ENCODE measurements around the gene LCN9. TPM values are rescaled to one million over a fixed set of nuclear protein-coding genes. Genes with fewer than 3 reads are reported as not detected.

The LCN9 gene
- total RNA-seq, 1 experiment from 2014 or later, result 0.52 TPM

DNA sequence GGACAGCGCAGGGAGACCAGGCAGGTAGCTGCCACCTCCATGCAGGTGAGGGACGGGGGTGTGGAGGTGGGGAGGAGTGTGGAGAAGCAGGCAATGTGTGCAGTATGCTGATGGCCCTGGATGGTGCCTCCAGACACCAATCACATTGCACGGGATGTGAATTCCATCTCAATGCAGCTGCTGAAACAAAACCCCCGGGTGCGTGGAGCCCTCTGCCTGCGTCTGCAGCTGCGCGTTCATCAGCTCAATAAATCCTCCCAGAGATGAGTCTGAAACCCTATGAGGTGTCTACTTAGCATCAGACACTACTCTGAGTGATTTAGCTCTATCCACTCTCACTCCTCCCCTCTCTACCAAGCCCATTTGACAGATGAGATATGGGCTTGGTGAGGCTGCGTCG is 25.9 kb downstream of the LCN9 start:
- Histone ChIP-seq H3K79me2 (ENCODE audit: insufficient read depth, low read length) (no peaks in the 10 kb centered on the region), H2BK15ac (ENCODE audit: low read depth, low read length) (no peak overlapping the region), H3T11ph (ENCODE audit: low read length) (no peak overlapping the region), H3K79me1 (ENCODE audit: insufficient read depth, low read depth, low read length, poor library complexity, severe bottlenecking) (no peaks in the 10 kb centered on the region), H2BK5ac (ENCODE audit: insufficient read length, low read length) (no peak overlapping the region), H3K14ac (ENCODE audit: insufficient read depth, low read length) (peak overlapping the region; percentile 17; the same call in 1 of the 2 replicates), H3K18ac (ENCODE audit: insufficient read length, low read depth, low read length) (no peak overlapping the region), H3K4me2 (ENCODE audit: insufficient read depth, insufficient read length, low read length) (no peak overlapping the region), H3K4ac (ENCODE audit: low read depth, low read length) (no peak overlapping the region), H3K4me1 (ENCODE audit: insufficient read depth, low read length) (no peaks in the 10 kb centered on the region), H3K56ac (ENCODE audit: insufficient read length, low read depth, low read length) (no peak overlapping the region), H3K9ac (ENCODE audit: extremely low read depth, insufficient read length, low read length) (no peak overlapping the region), H2AK5ac (ENCODE audit: insufficient read length, low read length) (no peak overlapping the region), H3K23me2 (ENCODE audit: insufficient read length, low read depth, low read length, poor library complexity, severe bottlenecking) (no peaks in the 10 kb centered on the region), H3K23ac (ENCODE audit: insufficient read length, low read depth, low read length) (no peak overlapping the region), H4K91ac (ENCODE audit: insufficient read length, low read depth, low read length) (no peak overlapping the region), H2BK12ac (ENCODE audit: insufficient read length, low read depth, low read length) (no peak overlapping the region), H4K20me1 (ENCODE audit: control insufficient read depth, insufficient read depth, insufficient read length) (no peaks in the 10 kb centered on the region), H2AFZ (ENCODE audit: low read length) (no peak overlapping the region), H4K5ac (ENCODE audit: insufficient read length, low read depth, low read length) (no peak overlapping the region), H3K27ac (ENCODE audit: insufficient read length, low read depth, low read length) (no peak overlapping the region), H2BK20ac (ENCODE audit: low read depth, low read length, poor library complexity, severe bottlenecking) (no peak overlapping the region), H3K27me3 (ENCODE audit: insufficient read depth, low read length) (no peaks in the 10 kb centered on the region), H4K8ac (replicated peaks; ENCODE audit: insufficient read length, low read depth, low read length) (no peak overlapping the region), H2BK120ac (ENCODE audit: low read depth, low read length, poor library complexity, severe bottlenecking) (no peak overlapping the region), H3K9me3 (ENCODE audit: control insufficient read depth, low read depth, low read length) (no peaks in the 10 kb centered on the region)
- Mint-ChIP-seq H3K4me3 (no peak overlapping the region), H3K36me3 (ENCODE audit: insufficient read depth in 1 of 3, low read depth in 3 of 3) (no peaks in the 10 kb centered on the region; a peak in 1 of 7 replicates), H3K27ac (no peak overlapping the region), H3K4me1 (peaks cover 6 to 8% of the 10 kb centered on the region in 2 experiments), H3K9me3 (no peaks in the 10 kb centered on the region; a peak in 1 of 5 replicates), H3K27me3 (ENCODE audit: low read depth) (peaks cover 2% of the 10 kb centered on the region; the same call in 1 of the 2 replicates)
- DNase-seq, result no peak
- WGBS (ENCODE audit: extremely low coverage, insufficient read length, low lambda C conversion rate), result no CpG with 5 or more reads among the region's 10 CpGs
- TF ChIP-seq, protein P1, sequence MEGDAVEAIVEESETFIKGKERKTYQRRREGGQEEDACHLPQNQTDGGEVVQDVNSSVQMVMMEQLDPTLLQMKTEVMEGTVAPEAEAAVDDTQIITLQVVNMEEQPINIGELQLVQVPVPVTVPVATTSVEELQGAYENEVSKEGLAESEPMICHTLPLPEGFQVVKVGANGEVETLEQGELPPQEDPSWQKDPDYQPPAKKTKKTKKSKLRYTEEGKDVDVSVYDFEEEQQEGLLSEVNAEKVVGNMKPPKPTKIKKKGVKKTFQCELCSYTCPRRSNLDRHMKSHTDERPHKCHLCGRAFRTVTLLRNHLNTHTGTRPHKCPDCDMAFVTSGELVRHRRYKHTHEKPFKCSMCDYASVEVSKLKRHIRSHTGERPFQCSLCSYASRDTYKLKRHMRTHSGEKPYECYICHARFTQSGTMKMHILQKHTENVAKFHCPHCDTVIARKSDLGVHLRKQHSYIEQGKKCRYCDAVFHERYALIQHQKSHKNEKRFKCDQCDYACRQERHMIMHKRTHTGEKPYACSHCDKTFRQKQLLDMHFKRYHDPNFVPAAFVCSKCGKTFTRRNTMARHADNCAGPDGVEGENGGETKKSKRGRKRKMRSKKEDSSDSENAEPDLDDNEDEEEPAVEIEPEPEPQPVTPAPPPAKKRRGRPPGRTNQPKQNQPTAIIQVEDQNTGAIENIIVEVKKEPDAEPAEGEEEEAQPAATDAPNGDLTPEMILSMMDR (conservative IDR thresholded peaks at IDR 0.05), result no peak
